Stimulated activated CD4-positive, alpha-beta T cell treated with anti-CD3 and anti-CD28 coated beads, TNF-alpha, amount 100 ng/mL, for 1 hour (primary cell): ENCODE data around the gene LRPPRC.

Source experiments
- DNase-seq, 3 donors: peaks; one replicate each; pipeline ENCODE4 v3.0.0-alpha.2; 2020; ENCODE audit warnings: low read depth in 3 of 3, low spot score in 1 of 3

LRPPRC gene

GRCh38 chr2:43872151-43872550 is 123.6 kb downstream of the LRPPRC start:
- DNase-seq, result no peak

GRCh38 chr2:43855292-43855691 is 140.5 kb downstream of the LRPPRC start:
- DNase-seq, result no peak

GRCh38 chr2:43854671-43855070 is 141.1 kb downstream of the LRPPRC start:
- no peak for DNase-seq

GRCh38 chr2:43853141-43854081 is 142.4 kb downstream of the LRPPRC start:
- no peak for DNase-seq

GRCh38 chr2:43852196-43852730 is 143.5 kb downstream of the LRPPRC start:
- DNase-seq, result no peak

- DNase-seq, result no peak
These were observed 144.5 kb downstream of the LRPPRC start for GRCh38 chr2:43851011-43851980.

GRCh38 chr2:43848214-43848613 is 147.6 kb downstream of the LRPPRC start:
- no peak for DNase-seq

GRCh38 chr2:43846140-43846793 is 149.5 kb downstream of the LRPPRC start:
- no peak for DNase-seq

- no peak for DNase-seq
These were observed 150.6 kb downstream of the LRPPRC start for GRCh38 chr2:43845181-43845580.

- DNase-seq, result no peak
These were observed 152.9 kb downstream of the LRPPRC start for GRCh38 chr2:43842866-43843226.

- DNase-seq, result no peak
These were observed 153.6 kb downstream of the LRPPRC start for GRCh38 chr2:43841949-43842865.

GRCh38 chr2:43840965-43841364 is 154.8 kb downstream of the LRPPRC start:
- no peak for DNase-seq

GRCh38 chr2:43839776-43840564 is 155.8 kb downstream of the LRPPRC start:
- DNase-seq, result no peak

- DNase-seq, result no peak
These were observed 157.1 kb downstream of the LRPPRC start, which contains the start of the genes ABCG5 and ABCG8 for GRCh38 chr2:43838560-43839267. Gene ABCG5 (minus strand): TSS chr2:43838839. CDS start chr2:43838679, 160 bp downstream. Gene ABCG8 (plus strand): TSS chr2:43838971. CDS start chr2:43839054, 83 bp downstream.

GRCh38 chr2:43837831-43838559 is 157.8 kb downstream of the LRPPRC start:
- no peak for DNase-seq

GRCh38 chr2:43837033-43837432 is 158.8 kb downstream of the LRPPRC start:
- no peak for DNase-seq
